NCI-H1436 treated with DMSO at 0.1 percent for 48 hours (cell line): Measurements from ENCODE around the gene CSAD.
A peak's percentile ranks its signal among the peaks of the same experiment; 100 is the strongest.
"Not testable (repeated sequence)": the region's sequence is repeated elsewhere in the genome, so short reads cannot be mapped to it uniquely, and the experiment has no call there.

ENCODE experiments used
- DNase-seq: peaks from one replicate; lab custom pipeline; 2025; lab: John Stamatoyannopoulos, UW

CSAD gene

GRCh38 chr12:53179687-53180219 is 972 bp downstream of the CSAD start:
- DNase-seq = no peak

- DNase-seq = not testable (repeated sequence)
Measured at GRCh38 chr12:53178803-53179202, 1.9 kb downstream of the CSAD start.

- DNase-seq = not testable (repeated sequence)
Measured at GRCh38 chr12:53177447-53177846, 3.3 kb downstream of the CSAD start.

GRCh38 chr12:53176750-53177149 is 4.0 kb downstream of the CSAD start:
- no peak for DNase-seq

DNA sequence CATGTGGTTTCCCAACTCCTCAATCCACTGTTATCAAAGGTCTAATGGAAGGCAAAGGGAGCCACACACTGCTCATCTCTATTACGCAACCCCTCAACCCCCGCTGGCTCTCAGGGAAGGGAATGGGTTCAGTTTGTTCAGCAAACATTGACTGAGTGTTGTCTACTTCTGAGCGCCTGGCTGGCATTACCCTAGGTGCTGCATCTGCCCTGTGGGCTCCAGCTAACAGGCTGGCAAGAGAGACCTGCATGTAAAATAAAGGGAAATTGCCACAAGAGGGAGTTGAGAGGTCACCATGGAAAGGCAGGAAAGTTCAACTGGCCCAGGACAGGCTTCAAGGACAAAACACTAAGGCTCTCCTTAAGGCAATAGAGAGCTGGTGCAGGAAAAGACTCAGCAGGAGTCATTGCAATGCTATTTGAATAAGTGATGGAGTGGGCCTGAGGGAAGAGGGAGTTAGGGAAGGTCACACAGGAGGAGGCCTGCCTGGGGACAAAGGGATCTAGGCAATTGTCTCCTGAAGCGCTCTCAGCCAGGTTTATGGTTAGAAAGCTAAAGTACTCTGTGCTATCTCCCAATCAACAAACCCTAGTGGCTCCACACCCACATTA is 5.7 kb downstream of the CSAD start:
- no peak for DNase-seq

- no peak for DNase-seq
Measured at GRCh38 chr12:53173085-53173715, 7.5 kb downstream of the CSAD start.

GRCh38 chr12:53172352-53172751 is 8.4 kb downstream of the CSAD start:
- DNase-seq = no peak

DNA sequence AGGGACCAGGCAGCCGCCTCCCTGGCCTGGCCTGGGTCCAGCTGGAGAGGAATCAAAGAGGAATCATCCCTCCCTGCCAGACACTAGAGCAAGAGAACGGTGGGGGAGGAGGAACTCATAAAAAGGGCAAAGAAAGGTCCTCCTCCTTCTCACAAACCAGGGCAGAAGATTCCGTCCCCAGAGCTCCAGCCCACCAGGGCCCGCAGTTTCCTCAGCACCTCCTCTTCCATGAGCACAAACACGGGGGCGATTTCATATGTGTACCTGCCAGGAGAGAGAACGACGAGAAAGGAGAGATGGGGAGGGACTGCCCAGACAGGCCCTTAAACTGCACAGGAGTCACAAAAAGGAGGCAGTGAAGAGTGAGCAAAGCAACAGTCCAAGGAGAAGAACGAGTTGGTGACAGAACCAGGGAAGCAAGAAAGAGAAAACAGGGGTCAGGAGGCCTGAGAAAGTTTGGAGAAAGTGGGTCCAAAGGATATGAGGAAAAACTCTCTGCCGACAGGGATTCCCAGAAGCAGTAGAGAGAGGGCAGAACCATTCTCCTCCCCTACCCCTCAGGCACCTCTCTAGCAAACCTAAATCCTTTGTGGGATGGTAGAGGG is 8.9 kb downstream of the CSAD start:
- DNase-seq = no peak

GRCh38 chr12:53170876-53171724 is 9.6 kb downstream of the CSAD start:
- no peak for DNase-seq

DNA sequence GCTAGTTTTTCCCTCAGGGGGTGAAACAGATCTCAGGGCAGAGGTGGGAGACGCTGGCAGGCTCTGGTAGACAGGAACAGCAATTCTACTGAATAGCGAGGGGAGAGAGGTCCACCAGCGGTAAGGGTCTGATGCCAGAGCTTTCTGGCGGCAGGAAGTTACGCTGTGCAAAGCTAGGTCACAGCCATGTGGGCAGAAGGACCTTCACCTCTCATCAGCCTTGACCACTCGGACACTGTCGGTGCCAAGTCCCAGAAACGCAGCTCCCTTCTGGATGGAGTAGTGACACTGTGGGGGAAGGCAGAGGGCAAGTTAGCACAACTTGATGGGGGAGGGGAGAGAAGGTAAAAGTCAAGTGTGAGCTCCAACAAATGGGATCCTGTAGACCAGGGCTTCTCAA is 10.5 kb downstream of the CSAD start:
- DNase-seq = no peak

GRCh38 chr12:53169644-53170043 is 11.1 kb downstream of the CSAD start:
- DNase-seq = no peak

DNA sequence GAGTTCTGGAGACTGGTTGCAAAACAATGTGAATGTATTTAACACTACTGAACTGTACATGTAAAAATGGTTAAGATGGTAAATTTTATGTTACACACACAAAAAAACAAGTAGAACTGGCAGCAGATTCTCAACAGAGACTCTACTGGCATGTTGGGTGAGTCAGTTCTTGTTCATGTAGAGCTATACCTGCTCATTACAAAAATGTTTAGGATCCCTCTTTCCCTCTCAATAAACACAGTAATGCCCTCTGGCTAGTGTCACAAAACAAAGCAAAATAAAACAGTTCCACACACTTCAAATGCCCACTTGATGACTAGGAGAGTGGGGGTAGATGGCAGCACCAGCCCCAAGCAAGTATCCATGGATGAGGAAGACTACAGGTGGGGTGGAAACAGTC is 13.9 kb downstream of the CSAD start:
- DNase-seq = no peak

DNA sequence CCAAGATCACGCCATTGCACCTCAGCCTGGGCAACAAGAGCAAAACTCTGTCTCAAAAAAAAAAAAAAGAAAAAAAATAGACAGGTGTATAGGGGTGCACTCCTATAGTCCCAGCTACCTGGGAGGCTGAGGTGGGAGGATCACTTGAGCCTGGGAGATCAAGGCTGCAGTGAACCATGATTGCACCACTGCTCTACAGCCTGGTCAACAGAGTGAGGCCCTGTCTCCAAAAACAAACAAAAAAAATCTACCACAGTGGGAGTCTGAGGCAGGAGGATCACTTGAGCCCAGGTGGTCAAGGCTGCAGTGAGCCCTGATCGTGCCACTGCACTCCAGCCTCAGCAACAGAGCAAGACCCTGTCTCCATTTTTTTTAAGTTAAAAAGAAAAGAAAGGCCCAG is 17.7 kb downstream of the CSAD start:
- DNase-seq = not testable (repeated sequence)

- no peak for DNase-seq
Measured at GRCh38 chr12:53161119-53161911, 19.4 kb downstream of the CSAD start.

DNA sequence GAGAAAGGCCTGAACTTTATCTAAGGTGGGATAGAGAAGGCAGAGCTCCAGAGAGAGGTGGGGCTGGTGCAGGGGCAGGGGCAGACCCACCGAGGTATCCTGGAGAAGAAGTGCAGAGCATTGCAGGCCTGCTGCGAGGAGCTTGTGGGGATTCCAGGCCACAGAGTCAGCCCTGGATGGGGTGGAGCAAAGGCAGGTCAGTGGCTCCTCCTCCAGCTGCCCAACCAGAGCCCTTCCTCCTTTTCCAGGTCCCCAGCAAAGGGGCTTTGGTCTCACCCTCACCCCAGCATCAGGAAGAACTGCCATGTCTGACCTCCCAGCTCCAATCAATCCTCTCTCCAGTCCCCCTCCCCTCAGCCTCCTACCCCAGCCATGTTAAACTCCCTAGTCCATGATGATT is 20.1 kb downstream of the CSAD start:
- no peak for DNase-seq

- no peak for DNase-seq
Measured at GRCh38 chr12:53160000-53160399, 20.7 kb downstream of the CSAD start.

DNA sequence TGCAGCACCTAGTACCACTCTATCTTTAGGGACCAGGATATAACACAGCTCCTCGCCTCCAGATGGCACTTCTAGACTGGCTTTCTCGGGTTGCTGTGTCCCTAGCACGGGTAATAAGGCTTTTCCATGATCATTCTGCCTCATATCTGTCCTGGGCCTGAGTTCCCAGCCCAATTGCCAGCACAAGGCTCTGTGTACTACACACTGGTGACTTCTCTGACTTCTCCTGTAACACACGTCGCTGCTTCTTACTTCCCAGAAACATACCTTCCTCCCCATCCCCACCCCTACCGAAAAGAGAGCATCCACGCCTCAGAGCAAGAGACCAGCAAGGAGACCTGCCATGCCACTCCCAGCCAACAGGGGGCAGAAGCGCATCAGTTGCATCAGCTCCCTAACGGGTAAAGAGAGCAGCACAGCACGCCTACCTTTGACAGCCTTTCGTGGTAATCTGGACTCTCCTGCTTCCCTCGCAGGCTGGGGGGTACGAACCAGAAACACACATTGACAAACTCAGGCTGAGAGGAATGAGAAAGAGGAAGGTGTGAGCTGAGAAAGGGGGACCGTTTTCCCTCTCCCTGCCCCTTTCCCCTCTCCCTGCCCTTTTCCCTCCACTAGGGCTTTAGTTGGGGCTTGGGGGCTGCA is 21.4 kb downstream of the CSAD start:
- peak; percentile 4 for DNase-seq

GRCh38 chr12:53152390-53152789 is 28.3 kb downstream of the CSAD start:
- no peak for DNase-seq

DNA sequence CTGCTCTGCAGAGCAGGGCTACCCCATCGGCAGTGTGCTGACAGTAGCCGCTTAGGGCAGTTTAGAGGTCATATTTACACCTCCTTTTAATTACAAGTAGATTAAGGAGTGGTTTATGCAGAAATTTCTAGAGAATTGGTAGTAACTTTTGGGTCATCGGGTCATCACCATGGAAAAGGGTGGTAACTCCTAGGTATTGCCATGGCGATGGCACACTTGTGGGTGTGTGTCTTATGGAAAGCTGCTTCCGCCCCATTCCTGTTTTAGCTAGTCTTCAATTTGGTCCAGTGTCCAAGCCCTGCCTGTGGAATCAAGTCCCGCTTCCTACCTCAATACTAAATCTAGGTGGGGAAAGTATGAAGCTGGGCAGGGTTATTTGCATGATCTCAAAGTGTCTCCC is 29.7 kb downstream of the CSAD start:
- DNase-seq = no peak

DNA sequence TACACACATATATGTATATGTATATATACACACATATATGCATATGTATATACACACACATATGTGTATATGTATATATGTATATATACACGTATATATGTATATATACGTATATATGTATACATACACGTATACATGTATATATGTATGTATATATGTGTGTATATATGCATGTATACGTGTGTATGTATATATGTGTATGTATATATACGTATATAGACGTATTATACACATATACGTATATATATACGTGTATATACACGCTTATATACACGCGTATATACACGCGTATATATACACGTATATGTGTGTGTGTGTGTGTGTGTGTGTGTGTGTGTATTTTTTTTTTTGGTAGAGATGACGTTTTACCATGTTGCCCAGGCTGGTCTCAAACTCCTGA is 33.1 kb downstream of the CSAD start:
- no peak for DNase-seq

DNA sequence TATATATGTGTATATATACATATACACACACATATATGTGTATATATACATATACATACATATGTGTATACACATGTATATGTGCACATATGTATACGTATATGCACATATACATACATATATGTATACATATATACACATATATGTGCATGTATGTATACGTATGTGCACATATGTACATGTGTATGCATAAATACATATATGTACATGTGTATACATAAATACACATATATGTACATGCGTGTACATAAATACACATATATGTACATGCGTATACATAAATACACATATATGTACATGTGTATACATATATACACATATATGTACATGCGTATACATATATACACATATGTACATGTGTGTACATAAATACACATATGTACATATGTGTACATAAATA is 33.5 kb downstream of the CSAD start:
- DNase-seq = no peak
